Motor neuron (in vitro differentiated cells): Measurements from ENCODE around the gene CROCC2. TPM values are rescaled to one million over a fixed set of nuclear protein-coding genes. Genes with fewer than 3 reads are reported as not detected.

Experiments used
- ATAC-seq, 8 experiments: fragments of 200-7000 bp; cut with Tn5 transposase; replicated peaks in 6 of 8; 2 replicates each; pipeline ENCODE4 v1.8.0; 2021; ENCODE audit warnings: mild to moderate bottlenecking in 8 of 8, moderate library complexity in 8 of 8
- H3K27ac ChIP-seq, 2 donors: fragments of 250-450 bp; sonication (Bioruptor Pico); 2 replicates each; pipeline ENCODE4 v1.9.0; 2021; ENCODE audit warnings: antibody characterized with exemption in 2 of 2, mild to moderate bottlenecking in 2 of 2, moderate library complexity in 1 of 2
- H3K4me1 ChIP-seq, 2 donors: fragments of 250-450 bp; sonication (Bioruptor Pico); replicated peaks in 1 of 2; 2 replicates each; pipeline ENCODE4 v1.6.1; 2021; ENCODE audit warnings: antibody characterized with exemption in 2 of 2, mild to moderate bottlenecking in 2 of 2, moderate library complexity in 1 of 2
- H3K4me3 ChIP-seq, 5 donors: fragments of 250-450 bp; sonication (Bioruptor Pico); 2 replicates each; pipeline ENCODE4 v1.9.0; 2021; ENCODE audit warnings: antibody characterized with exemption in 5 of 5, mild to moderate bottlenecking in 5 of 5, moderate library complexity in 4 of 5
- WGBS, 10 experiments: fragments of 450-650 bp; shearing (Covaris generic); methylation state at CpG; one replicate each; pipeline ENCODE4 v1.0.0; 2022; 5-methylcytosine and 5-hydroxymethylcytosine counted together
- in situ Hi-C, 9 experiments: fragments of 400-800 bp; cut with MboI; loops; one replicate each; pipeline ENCODE4 v1.15.0; 2021; ENCODE audit warnings: low sequenced_read_pairs in 9 of 9, low pct_unique_long_range_greater_than_20kb in 2 of 9; ENCODE audit not compliant: unreplicated experiment in 9 of 9
- total RNA-seq, 8 experiments: library from RNA; unstranded; fragments of 300-600 nt; gene quantifications; 2 replicates each; pipeline versions ENCODE4 v1.2.3 to v1.2.4, GENCODE V29; 2022

Gene CROCC2
- total RNA-seq, 8 experiments from 2014 or later = 0.29 to 3.4 (median 0.64) TPM; not detected in 2

DNA sequence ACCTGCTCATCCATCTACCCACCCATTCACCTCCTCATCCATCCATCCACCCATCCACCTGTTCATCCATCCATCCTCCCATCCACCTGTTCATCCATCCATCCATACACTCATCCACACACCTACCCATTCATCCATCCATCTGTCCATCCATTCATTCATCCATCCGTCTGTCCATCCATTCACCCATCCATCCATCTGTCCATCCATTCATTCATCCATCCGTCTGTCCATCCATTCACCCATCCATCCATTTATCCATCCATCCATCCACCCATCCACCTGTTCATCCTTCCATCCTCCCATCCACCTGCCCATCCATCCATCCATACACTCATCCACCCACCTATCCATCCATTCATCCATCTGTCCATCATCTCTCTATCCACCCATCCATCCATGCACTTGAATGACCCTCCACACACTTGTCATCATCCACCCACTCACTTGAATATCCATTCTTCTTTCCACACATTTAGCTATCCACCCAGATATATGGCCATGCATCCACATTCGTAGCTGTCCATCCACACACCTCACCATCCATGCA, 45.0 kb downstream of the CROCC2 start:
- ATAC-seq = no peak
- in situ Hi-C loops = no loop called here
- 19 to 81% (median 67%) methylated on average over 2 to 3 of the region's 3 CpGs; no CpG with 5 or more reads in 1 of the 10 experiments for WGBS, 10 experiments
- Histone ChIP-seq H3K4me1 (peaks cover 0 to 20% of the 10 kb centered on the region in 2 donors), H3K4me3 (no peak overlapping the region), H3K27ac (no peak overlapping the region)

DNA sequence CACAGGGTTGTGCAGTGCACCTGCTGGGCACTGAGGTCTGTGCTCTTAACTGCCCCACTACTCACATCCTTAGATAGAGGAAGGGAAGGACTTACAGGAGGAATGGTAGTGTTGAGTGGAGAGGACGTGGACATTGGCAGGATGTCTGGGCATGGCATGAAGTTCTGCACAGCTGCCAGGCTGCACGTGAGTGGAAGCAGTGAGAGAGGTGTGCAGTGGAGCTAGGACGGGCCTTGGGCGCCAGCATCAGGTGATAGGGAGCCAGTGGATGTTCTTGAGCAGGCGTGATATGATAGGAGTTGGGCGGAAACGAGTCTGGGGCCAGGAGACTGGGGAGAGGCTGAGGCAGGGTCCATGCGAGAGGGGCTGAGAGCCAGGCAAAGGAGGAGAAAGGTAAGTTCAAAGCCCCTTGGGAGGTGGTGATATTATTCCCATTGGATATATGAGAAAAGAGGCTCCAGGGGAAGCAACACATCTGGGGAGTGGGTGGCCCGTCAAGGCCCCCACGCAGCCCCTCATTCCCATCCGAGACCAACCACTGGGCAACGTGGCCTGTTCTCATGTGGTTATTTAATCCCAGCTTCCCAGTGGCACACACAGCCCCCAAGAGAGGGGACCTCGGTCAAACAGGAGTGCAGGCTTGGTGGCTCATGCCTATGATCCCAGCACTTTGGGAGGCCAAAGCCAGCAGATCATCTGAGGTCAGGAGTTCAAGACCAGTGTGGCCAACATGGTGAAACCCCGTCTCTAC, 46.5 kb downstream of the CROCC2 start:
- in situ Hi-C loops = no loop called here
- WGBS, 10 experiments = 50 to 100% (median 85%) methylated on average over 1 to 8 of the region's 14 CpGs; no CpG with 5 or more reads in 4 of the 10 experiments
- H3K27ac ChIP-seq = no peak overlapping the region
- ATAC-seq = no peak
- H3K4me3 ChIP-seq = no peak overlapping the region
- peaks cover 0 to 29% of the 10 kb centered on the region in 2 donors for H3K4me1 ChIP-seq

DNA sequence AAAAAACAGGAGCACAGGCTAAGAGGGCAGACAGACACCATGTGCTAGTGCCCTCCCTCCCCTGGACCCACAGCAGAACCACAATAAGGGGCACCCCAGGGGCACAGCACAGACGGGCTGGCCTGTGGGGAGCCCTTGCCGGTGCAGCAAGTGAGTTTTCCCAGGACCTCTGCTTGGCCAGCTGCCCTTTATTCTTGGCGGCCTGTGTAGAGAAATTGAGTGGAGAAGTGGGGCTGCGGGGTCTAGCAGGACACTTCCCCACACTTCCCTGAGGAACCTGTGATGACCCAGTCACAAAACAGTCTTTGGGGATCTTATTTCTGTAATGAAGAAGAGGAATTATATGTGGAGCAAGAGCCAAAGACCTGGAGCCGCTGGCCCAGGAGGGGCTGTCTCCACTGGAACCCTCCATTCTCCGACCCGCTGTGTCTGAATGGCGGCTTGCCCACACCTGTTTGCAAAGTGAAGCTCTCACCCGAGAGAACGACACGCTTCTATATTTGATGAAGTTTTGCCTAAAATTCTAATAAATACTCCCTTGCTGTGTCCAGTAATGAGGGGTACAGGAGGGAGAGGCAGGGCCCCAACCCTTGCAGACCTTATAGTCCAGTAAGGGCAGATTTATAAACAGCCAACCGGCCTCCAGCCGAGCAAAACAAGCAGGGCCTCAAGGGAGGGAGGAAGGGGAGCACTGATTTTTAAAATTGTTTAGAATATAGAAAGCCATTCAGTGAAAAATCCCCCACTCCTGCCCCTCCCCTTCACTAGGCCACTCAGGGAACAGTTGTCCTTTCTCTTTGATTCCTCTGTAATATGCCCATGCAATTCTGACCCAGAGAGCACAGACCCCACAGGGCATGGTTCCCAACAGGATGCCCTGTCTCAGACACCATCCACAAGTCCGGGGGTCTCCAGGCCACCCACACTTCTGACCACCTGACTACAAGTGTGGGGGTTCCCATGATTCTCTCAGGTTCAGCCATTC, 47.6 kb downstream of the CROCC2 start:
- Histone ChIP-seq H3K27ac (no peak overlapping the region), H3K4me3 (no peak overlapping the region), H3K4me1 (peaks cover 0 to 34% of the 10 kb centered on the region in 2 donors)
- 27 to 100% (median 80%) methylated on average over 1 to 9 of the region's 14 CpGs; no CpG with 5 or more reads in 1 of the 10 experiments for WGBS, 10 experiments
- ATAC-seq = no peak
- in situ Hi-C loops = no loop called here

DNA sequence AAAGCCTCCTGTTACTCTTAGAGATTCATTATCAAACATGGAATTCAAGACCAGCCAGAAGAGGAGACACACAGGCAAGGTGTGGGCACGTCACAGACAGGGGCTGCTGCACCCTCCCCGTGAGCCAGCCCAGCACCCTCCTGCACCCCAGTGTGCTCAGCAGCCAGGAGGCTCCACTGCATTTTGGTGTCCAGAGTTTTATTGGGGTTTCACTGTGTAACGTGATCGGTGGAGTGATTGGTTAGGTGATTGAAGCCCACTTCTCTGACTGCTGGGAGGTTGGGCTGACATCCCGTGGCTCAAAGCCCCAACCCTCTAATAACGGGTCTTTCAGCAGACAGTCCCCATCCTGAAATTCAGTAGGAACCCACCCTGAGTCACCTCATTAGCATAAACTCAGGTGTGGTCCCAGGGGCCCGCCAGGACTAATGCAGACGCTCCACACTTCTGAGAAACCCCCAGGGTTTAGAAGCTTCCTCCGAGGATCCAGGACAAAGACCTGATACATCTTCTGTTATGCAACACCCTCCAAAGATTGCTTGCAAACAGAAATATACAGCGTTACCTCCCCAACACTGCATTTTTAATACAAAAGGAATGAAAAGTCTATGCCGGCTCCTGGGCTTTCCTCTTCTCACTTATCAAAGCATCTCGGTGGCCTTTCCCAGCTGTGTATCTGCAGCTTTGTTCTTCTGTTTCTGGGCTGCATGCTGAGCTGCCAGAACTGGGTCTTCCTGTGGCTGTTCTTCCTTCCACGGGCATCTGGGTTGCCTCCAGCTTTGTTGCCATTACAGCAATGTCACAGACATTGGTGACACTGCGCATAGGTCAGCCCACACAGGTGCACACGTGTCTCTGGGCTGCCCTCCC, 48.5 kb downstream of the CROCC2 start:
- Histone ChIP-seq H3K4me1 (peaks cover 3 to 44% of the 10 kb centered on the region in 2 donors), H3K4me3 (no peak overlapping the region), H3K27ac (no peak overlapping the region)
- 29 to 60% (median 46%) methylated on average over 1 to 9 of the region's 15 CpGs; no CpG with 5 or more reads in 1 of the 10 experiments for WGBS, 10 experiments
- in situ Hi-C loops = no loop called here
- no peak for ATAC-seq

DNA sequence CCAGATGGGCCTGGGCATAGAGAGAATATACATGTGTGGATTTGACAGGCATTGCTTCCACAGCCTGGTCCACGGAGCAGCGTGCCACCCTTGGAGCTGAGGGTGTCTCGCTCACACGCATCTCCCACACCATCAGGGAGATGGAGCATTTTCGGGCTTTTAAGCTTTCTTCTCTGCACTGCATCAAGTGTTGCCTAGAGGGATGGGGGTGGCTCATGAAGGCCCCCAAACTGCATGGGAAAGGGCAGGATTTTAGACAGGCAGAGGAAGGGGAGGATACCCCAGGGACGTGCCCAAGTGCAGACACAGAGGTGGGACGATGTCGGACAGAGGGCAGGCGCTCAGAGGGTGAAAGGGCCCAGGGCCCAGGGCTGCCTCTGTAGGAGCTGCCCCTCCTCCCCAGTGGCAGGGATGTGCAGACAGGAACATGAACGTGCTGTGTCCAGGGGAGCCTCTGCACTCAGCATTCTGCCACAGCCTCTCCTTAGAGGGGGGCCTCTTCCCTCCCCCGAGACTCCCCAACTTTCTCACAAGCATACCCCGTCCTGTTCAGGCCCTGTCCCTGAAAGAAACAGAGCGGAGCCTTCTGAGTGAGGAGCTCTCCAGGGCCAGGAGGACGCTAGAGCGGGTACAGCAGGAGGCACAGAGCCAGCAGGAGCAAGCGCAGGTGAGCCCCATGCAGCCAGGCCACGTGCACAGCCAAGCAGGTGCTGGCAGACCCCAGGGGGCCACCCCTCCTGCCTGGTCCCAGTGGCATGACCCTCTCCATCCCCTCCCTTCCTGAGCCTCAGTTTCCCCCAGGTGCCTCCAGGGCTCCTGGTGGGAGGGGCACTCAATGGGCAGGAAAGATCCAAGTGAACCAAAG, 49.4 kb downstream of the CROCC2 start:
- no peak for ATAC-seq
- H3K4me1 ChIP-seq = peaks cover 11 to 52% of the 10 kb centered on the region in 2 donors
- no peak overlapping the region for H3K4me3 ChIP-seq
- in situ Hi-C loops = no loop called here
- no peak overlapping the region for H3K27ac ChIP-seq
- 20 to 92% (median 80%) methylated on average over 1 to 9 of the region's 17 CpGs; no CpG with 5 or more reads in 6 of the 10 experiments for WGBS, 10 experiments

DNA sequence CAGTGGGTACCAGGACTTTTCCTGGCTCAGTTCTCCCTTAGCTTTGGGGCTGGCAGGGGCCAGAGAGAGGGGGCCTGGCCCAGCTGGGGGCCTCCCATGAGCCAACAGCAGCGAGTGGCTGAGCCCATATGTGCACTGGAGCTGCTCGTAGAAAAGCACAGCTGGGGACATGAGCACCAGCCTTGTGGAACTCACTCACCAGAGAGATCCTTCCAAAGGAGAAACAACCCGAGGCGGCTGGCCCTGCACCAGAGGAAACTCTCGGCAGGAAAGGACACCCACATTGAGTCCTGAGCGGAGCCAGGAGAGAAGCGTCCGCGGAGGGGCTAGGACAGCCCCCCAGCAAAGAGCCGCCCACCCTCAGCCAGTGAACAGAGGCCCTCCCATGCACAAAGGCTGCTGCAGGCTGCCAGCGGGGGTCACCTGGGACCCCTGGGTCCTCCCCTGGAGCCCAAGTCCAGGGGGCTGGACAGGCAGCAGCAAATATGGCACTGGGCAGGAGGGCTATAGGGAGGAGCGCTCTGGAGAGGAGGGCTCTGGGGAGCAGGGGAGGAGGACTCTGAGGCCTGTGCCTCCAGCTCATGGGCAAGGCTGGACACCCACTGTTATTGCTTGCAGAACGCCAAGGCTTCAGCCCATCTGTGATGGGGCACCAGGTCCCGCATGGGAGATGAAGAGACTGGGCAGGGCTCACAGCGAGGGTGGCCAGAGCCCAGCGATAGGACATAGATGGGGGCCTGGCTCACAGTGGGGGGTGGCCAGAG, 50.2 kb downstream of the CROCC2 start:
- Histone ChIP-seq H3K27ac (no peak overlapping the region), H3K4me1 (peaks cover 19 to 59% of the 10 kb centered on the region in 2 donors), H3K4me3 (no peak overlapping the region)
- WGBS, 10 experiments = 0 to 87% (median 58%) methylated on average over 1 to 6 of the region's 16 CpGs; no CpG with 5 or more reads in 6 of the 10 experiments
- ATAC-seq = no peak
- in situ Hi-C loops = no loop called here

DNA sequence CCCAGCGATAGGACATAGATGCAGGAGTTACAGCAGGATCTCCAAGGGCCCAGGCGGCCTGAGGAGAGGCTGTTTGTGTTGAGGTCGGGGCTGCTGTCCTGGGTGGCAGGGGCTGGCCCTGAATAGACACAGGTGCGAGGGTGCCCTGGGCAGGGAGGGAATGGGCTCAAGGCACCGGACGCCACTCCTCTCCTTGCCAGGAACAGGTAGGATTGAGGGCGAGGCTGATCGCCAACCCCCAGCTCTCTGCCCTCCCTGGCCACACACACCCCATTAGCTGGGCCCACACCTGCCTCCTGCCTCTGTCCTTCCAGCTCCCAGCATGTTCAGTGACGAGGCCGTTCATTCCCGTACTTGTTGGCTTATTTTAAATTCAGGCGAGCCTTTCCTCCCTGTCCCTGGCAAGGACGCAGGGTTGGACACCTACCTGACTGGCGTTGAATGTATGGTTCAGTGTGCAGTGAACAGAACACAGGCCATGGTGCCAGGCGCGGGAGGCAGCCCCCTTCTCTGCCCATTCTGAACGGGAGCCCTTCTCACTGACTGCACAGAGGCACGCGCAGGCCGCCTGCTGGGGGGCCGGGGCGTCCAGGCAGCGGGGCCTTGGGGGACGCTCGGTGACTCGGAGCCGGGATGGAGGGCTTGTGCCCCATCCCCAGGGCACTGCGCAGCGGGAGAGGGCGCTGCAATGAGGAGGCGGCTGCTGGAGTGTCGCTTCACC, 51.0 kb downstream of the CROCC2 start:
- WGBS, 10 experiments = 40% methylated on average over 1 of the region's 32 CpGs; no CpG with 5 or more reads in 9 of the 10 experiments
- H3K27ac ChIP-seq = no peak overlapping the region
- no peak for ATAC-seq
- no peak overlapping the region for H3K4me3 ChIP-seq
- in situ Hi-C loops = no loop called here
- peaks cover 21 to 66% of the 10 kb centered on the region in 2 donors for H3K4me1 ChIP-seq

DNA sequence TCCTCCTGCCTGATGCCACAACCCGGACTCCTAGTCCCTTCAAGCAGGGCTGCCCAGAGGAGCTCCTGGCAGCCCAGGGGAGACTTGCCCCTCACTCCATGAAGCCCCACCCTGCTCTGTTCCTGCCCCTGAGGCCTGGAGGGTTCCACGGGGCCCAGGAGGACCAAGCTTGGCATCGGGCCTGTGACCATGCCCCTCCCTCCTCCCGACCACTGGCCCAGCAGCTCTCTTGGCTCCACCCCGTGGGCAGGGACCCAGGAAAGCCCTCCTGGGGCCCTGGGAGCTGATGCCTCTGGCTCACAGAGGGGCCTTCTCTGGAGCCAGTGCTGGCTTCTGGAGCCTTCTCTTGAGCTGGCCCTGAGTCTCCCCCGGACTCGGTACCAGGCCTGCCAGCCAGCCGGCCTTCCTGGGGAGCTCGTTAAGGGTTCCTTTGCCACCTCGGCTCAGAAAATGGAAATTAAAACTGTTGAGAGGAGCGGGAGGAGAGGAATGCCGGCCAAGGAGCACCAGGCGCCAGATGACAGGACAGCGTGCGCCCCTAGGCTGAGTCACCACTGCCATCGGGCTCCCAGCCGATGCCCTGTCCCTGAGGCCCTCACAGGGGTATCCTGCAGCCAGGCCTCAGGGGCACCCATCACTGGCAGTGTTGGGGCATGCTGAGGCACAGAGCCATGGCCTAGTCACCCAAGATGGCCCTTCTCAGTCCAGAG, 51.7 kb downstream of the CROCC2 start:
- in situ Hi-C loops = no loop called here

DNA sequence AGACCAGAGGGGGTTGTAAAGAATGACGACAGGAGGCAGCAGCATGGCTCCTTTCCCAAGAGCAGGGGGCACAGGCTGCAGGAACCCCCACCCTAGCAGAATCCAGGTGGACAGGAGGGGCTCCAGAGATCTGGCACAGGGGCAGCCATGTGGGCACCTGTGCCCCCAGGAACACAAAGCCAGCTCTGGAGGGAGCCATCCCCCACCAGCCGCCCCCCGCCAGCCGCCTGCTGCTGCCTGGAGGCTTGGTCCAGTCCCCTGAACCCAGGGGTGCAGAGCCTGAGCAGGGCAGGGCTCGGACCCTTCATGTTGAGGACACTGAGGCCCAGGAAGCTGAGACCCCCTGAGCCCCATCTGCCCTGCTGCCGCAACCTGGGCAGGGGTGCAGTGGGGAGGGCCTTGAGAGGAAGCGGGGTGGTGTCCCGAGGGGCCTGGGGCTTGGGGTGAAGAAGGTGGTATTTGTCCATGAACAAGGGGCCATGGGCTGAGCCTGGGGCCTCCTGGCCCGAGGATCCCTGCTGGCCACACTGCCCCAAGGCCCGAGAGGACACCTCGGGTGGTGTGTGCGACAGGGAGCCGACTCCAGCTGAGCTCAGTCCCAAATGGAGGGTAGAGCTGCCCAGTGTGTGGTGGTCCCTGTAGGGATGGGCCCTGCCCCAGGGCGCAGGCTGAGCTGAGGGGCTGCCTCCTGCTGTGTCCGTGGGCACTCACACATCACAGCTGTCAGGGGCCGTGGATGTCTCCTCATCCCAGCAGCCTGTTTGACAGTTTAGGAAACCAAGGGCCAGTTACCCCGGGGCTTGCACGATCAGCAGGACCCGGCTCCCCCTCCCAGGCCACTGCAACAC, 52.5 kb downstream of the CROCC2 start:
- Histone ChIP-seq H3K4me1 (peaks cover 30 to 72% of the 10 kb centered on the region in 2 donors), H3K4me3 (no peak overlapping the region), H3K27ac (no peak overlapping the region)
- no peak for ATAC-seq
- in situ Hi-C loops = no loop called here
- WGBS, 10 experiments = 100% methylated on average over 1 to 3 of the region's 19 CpGs; no CpG with 5 or more reads in 7 of the 10 experiments

More for the DNA sequence above, 51.7 kb downstream of the CROCC2 start:
- peaks cover 28 to 73% of the 10 kb centered on the region in 2 donors for H3K4me1 ChIP-seq
- 11 to 100% (median 88%) methylated on average over 1 to 11 of the region's 17 CpGs; no CpG with 5 or more reads in 4 of the 10 experiments for WGBS, 10 experiments
- no peak overlapping the region for H3K4me3 ChIP-seq
- ATAC-seq = peak in 4 of 8 experiments; percentile 9 to 77 (median 32)
- H3K27ac ChIP-seq = no peak overlapping the region
